Parathyroid adenoma (tissue), 2 donors: Measurements from ENCODE around the gene NUBP2.

ENCODE experiments used
- H2AFZ ChIP-seq: fragments of 300-600 bp; sonication (generic); one replicate; pipeline ENCODE4 v1.7.0; 2017; ENCODE audit warnings: antibody characterized with exemption, mild to moderate bottlenecking
- H3K27ac ChIP-seq: fragments of 300-600 bp; sonication (generic); one replicate; pipeline ENCODE4 v1.7.0; 2017
- H3K27me3 ChIP-seq: fragments of 300-600 bp; sonication (generic); one replicate; pipeline ENCODE4 v1.7.0; 2017; ENCODE audit warnings: low read length; ENCODE audit not compliant: control insufficient read depth, insufficient read depth
- H3K36me3 ChIP-seq: fragments of 300-600 bp; sonication (generic); one replicate; pipeline ENCODE4 v1.7.0; 2017; ENCODE audit warnings: low read length; ENCODE audit not compliant: control insufficient read depth, insufficient read depth
- H3K4me1 ChIP-seq: fragments of 300-600 bp; sonication (generic); one replicate; pipeline ENCODE4 v1.7.0; 2017; ENCODE audit warnings: control low read depth
- H3K4me2 ChIP-seq: fragments of 300-600 bp; sonication (generic); one replicate; pipeline ENCODE4 v1.7.0; 2017; ENCODE audit warnings: low read length
- H3K4me3 ChIP-seq: fragments of 300-600 bp; sonication (generic); one replicate; pipeline ENCODE4 v1.7.0; 2017; ENCODE audit warnings: low read depth, low read length
- H3K79me2 ChIP-seq: fragments of 300-600 bp; sonication (generic); one replicate; pipeline ENCODE4 v1.7.0; 2017; ENCODE audit warnings: control low read depth
- H3K9ac ChIP-seq: fragments of 300-600 bp; sonication (generic); one replicate; pipeline ENCODE4 v1.7.0; 2017; ENCODE audit warnings: mild to moderate bottlenecking
- H3K9me3 ChIP-seq: fragments of 300-600 bp; sonication (generic); one replicate; pipeline ENCODE4 v1.7.0; 2017; ENCODE audit warnings: low read length; ENCODE audit not compliant: control insufficient read depth
- CTCF ChIP-seq: fragments of 300-600 bp; sonication (generic); IDR thresholded peaks from one replicate; pipeline ENCODE4 v1.7.0; 2017; ENCODE audit warnings: antibody characterized with exemption, mild to moderate bottlenecking
- donor health status: primary hyperparathyroidism.

The NUBP2 gene

GRCh38 chr16:1790261-1790610 is 7.5 kb downstream of the NUBP2 start:
- Histone ChIP-seq H3K27ac (no peak overlapping the region), H3K9me3 (no peaks in the 10 kb centered on the region), H3K4me2 (no peak overlapping the region), H3K9ac (no peak overlapping the region), H3K36me3 (no peaks in the 10 kb centered on the region), H3K4me1 (no peaks in the 10 kb centered on the region), H3K4me3 (no peak overlapping the region), H3K27me3 (no peaks in the 10 kb centered on the region), H2AFZ (no peak overlapping the region), H3K79me2 (peaks cover 17% of the 10 kb centered on the region)
- TF ChIP-seq CTCF: no peak

GRCh38 chr16:1790611-1791255 is 8.0 kb downstream of the NUBP2 start:
- Histone ChIP-seq H3K9me3 (no peaks in the 10 kb centered on the region), H3K79me2 (peaks cover 12% of the 10 kb centered on the region), H3K27me3 (no peaks in the 10 kb centered on the region), H3K36me3 (no peaks in the 10 kb centered on the region), H3K27ac (no peak overlapping the region), H3K9ac (no peak overlapping the region), H3K4me3 (no peak overlapping the region), H3K4me2 (no peak overlapping the region), H2AFZ (no peak overlapping the region), H3K4me1 (no peaks in the 10 kb centered on the region)
- TF ChIP-seq CTCF: no peak

GRCh38 chr16:1791256-1791942 is 8.6 kb downstream of the NUBP2 start:
- no peak overlapping the region for H3K4me2 ChIP-seq
- TF ChIP-seq CTCF: no peak
- no peaks in the 10 kb centered on the region for H3K27me3 ChIP-seq
- no peaks in the 10 kb centered on the region for H3K4me1 ChIP-seq
- H3K4me3 ChIP-seq: no peak overlapping the region
- H2AFZ ChIP-seq: no peak overlapping the region
- H3K36me3 ChIP-seq: no peaks in the 10 kb centered on the region
- no peak overlapping the region for H3K27ac ChIP-seq
- no peaks in the 10 kb centered on the region for H3K9me3 ChIP-seq
- H3K9ac ChIP-seq: no peak overlapping the region
- H3K79me2 ChIP-seq: peaks cover 5% of the 10 kb centered on the region

GRCh38 chr16:1791943-1792812 is 9.4 kb downstream of the NUBP2 start:
- Histone ChIP-seq H3K4me1 (no peaks in the 10 kb centered on the region), H3K4me2 (no peak overlapping the region), H3K79me2 (no peaks in the 10 kb centered on the region), H3K4me3 (no peak overlapping the region), H3K36me3 (no peaks in the 10 kb centered on the region), H3K9ac (no peak overlapping the region), H3K27me3 (no peaks in the 10 kb centered on the region), H3K9me3 (no peaks in the 10 kb centered on the region), H2AFZ (no peak overlapping the region), H3K27ac (no peak overlapping the region)
- TF ChIP-seq CTCF: no peak
